Neural cell (in vitro differentiated cells): ENCODE data around the gene BFSP2.

Source experiments
- EP300 ChIP-seq: fragments of 450-650 bp; conservative IDR thresholded peaks from 2 replicates; pipeline ENCODE4 v1.6.1; 2014; ENCODE audit warnings: antibody characterized with exemption, mild to moderate bottlenecking, moderate library complexity; ENCODE audit not compliant: poor library complexity, severe bottlenecking
- EZH2 ChIP-seq: fragments of 200-600, 300-800 bp; shearing (Covaris generic), sonication (generic); IDR thresholded peaks from 2 replicates; pipeline ENCODE4 v1.6.1; 2014; ENCODE audit warnings: antibody characterized with exemption, low read length, borderline replicate concordance, mild to moderate bottlenecking; ENCODE audit not compliant: insufficient read depth, poor library complexity, severe bottlenecking
- POLR2AphosphoS5 ChIP-seq: IDR thresholded peaks from 2 replicates; pipeline ENCODE4 v1.6.1; 2012
- REST ChIP-seq: IDR thresholded peaks from 2 replicates; pipeline ENCODE4 v1.6.1; 2012; ENCODE audit warnings: borderline replicate concordance
- SMC3 ChIP-seq: fragments of 450-650 bp; conservative IDR thresholded peaks from 2 replicates; pipeline ENCODE4 v1.6.1; 2014; ENCODE audit warnings: antibody characterized with exemption, mild to moderate bottlenecking, moderate library complexity; ENCODE audit not compliant: poor library complexity
- TF ChIP-seq, protein P1 (sequence below): fragments of 450-650 bp; IDR thresholded peaks from 2 replicates; pipeline ENCODE4 v1.5.1; 2014; ENCODE audit warnings: antibody characterized with exemption, mild to moderate bottlenecking, moderate library complexity; ENCODE audit not compliant: poor library complexity, severe bottlenecking

- TF ChIP-seq, protein P1, sequence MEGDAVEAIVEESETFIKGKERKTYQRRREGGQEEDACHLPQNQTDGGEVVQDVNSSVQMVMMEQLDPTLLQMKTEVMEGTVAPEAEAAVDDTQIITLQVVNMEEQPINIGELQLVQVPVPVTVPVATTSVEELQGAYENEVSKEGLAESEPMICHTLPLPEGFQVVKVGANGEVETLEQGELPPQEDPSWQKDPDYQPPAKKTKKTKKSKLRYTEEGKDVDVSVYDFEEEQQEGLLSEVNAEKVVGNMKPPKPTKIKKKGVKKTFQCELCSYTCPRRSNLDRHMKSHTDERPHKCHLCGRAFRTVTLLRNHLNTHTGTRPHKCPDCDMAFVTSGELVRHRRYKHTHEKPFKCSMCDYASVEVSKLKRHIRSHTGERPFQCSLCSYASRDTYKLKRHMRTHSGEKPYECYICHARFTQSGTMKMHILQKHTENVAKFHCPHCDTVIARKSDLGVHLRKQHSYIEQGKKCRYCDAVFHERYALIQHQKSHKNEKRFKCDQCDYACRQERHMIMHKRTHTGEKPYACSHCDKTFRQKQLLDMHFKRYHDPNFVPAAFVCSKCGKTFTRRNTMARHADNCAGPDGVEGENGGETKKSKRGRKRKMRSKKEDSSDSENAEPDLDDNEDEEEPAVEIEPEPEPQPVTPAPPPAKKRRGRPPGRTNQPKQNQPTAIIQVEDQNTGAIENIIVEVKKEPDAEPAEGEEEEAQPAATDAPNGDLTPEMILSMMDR = no peak
- no peak for TF ChIP-seq POLR2AphosphoS5
- no peak for TF ChIP-seq EP300
- TF ChIP-seq EZH2 = no peak
- TF ChIP-seq REST = no peak
- no peak for TF ChIP-seq SMC3
Measured at GRCh38 chr3:133426721-133427120, 26.9 kb downstream of the BFSP2 start.
